Omental fat pad (tissue), 4 donors: Measurements from ENCODE around the gene CFAP65. TPM values are rescaled to one million over a fixed set of nuclear protein-coding genes. Genes with fewer than 3 reads are reported as not detected.

ENCODE experiments used
- ATAC-seq: fragments of 150-250 bp; one replicate; pipeline ENCODE4 v1.9.1; 2016; ENCODE audit warnings: mild to moderate bottlenecking, moderate library complexity; ENCODE audit not compliant: low FRiP score
- DNase-seq: peaks from one replicate; pipeline ENCODE4 v3.0.0-alpha.2; 2019; ENCODE audit warnings: low spot score
- total RNA-seq, 4 donors: library from RNA; depleted of rRNA; stranded (reverse); fragments of >200 nt; gene quantifications; one replicate each; pipeline ENCODE4 v1.1.0, GENCODE V29; 2016
- TF ChIP-seq, protein P1 (sequence below), 3 donors: fragments of 450-650 bp; IDR thresholded peaks; one replicate each; pipeline ENCODE4 v1.5.1; 2016 to 2017; ENCODE audit warnings: antibody characterized with exemption in 3 of 3, mild to moderate bottlenecking in 3 of 3, moderate library complexity in 2 of 3

The CFAP65 gene
- total RNA-seq, 4 donors from 2014 or later: 0.19 TPM; not detected in 3

DNA sequence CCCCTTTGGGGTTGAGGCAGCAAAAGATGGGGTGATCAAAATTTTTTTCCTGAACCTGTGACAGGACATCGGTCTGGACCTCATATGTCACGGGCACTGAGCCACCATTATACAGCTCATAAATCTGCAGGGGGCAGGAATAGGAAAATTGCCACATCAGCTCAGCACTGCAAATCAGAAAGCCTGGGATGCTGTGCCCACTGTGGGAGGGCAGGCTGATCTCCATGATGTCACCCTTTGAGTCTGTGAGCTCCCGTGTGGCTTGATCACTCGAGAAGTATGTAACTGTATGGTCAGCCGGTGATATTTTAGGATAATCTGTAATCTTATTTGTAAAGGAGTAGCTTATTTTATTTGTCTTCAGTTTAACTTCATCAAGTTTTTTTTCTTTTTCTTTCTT, 30.4 kb downstream of the CFAP65 start:
- DNase-seq (no peak), ATAC-seq (no peak)
- TF ChIP-seq, protein P1, sequence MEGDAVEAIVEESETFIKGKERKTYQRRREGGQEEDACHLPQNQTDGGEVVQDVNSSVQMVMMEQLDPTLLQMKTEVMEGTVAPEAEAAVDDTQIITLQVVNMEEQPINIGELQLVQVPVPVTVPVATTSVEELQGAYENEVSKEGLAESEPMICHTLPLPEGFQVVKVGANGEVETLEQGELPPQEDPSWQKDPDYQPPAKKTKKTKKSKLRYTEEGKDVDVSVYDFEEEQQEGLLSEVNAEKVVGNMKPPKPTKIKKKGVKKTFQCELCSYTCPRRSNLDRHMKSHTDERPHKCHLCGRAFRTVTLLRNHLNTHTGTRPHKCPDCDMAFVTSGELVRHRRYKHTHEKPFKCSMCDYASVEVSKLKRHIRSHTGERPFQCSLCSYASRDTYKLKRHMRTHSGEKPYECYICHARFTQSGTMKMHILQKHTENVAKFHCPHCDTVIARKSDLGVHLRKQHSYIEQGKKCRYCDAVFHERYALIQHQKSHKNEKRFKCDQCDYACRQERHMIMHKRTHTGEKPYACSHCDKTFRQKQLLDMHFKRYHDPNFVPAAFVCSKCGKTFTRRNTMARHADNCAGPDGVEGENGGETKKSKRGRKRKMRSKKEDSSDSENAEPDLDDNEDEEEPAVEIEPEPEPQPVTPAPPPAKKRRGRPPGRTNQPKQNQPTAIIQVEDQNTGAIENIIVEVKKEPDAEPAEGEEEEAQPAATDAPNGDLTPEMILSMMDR (IDR thresholded peaks at IDR 0.05): no peak

- DNase-seq (no peak), ATAC-seq (no peak)
- TF ChIP-seq, protein P1 (IDR thresholded peaks at IDR 0.05): no peak
Observed at GRCh38 chr2:219010162-219010756, 31.1 kb downstream of the CFAP65 start.

DNA sequence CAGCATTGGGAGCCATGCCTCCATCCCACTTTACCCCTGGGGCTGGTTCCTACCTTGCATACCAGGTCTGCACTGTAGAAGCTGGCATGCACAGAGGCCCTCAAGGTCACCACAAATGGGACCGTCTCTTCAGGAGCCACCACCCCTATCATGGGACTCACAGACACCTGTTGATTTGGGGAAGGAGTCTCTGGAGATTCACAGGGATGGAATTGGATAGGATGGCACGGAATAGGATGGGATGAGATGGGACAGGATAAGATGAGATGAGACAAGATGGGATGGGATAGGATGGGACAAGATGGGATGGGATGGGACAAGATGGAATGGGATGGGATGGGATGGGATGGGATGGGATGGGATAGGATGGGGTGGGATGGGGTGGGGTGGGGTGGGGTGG, 32.0 kb downstream of the CFAP65 start:
- TF ChIP-seq, protein P1 (IDR thresholded peaks at IDR 0.05): no peak
- DNase-seq (no peak), ATAC-seq (no peak)

GRCh38 chr2:219003979-219004378, 37.3 kb downstream of the CFAP65 start:
- TF ChIP-seq, protein P1 (IDR thresholded peaks at IDR 0.05): no peak
- ATAC-seq: no peak
- no peak for DNase-seq

GRCh38 chr2:219003267-219003634, 38.1 kb downstream of the CFAP65 start:
- ATAC-seq (peak; percentile 24), DNase-seq (no peak)
- TF ChIP-seq, protein P1 (IDR thresholded peaks at IDR 0.05): no peak

- no peak for DNase-seq
- TF ChIP-seq, protein P1 (IDR thresholded peaks at IDR 0.05): no peak
- ATAC-seq: no peak
Observed at GRCh38 chr2:219002395-219003266, 38.7 kb downstream of the CFAP65 start.
